Activated naive CD4-positive, alpha-beta T cell treated with anti-CD3 and anti-CD28 coated beads, Interleukin-2, amount 10 ng/mL, durations not matched to agents 7 days and 5 days (primary cell): ENCODE measurements around the gene ABI3.
"Not testable (repeated sequence)": the region's sequence is repeated elsewhere in the genome, so short reads cannot be mapped to it uniquely, and the experiment has no call there.

ENCODE experiments used
- CTCF ChIA-PET: fragments of 350-600 bp; sonication (Branson Sonifier 250); formaldehyde crosslinking; loops from one replicate; lab custom pipeline; 2021; ENCODE audit warnings: antibody characterized with exemption; lab: Charles Lee
- DNase-seq: peaks from one replicate; pipeline ENCODE4 v3.0.0-alpha.2; 2020
- H3K27ac Mint-ChIP-seq: one replicate; pipeline ENCODE4 v1.8.0; 2021; ENCODE audit warnings: mild to moderate bottlenecking, moderate library complexity, mixed read lengths
- H3K27me3 Mint-ChIP-seq: one replicate; pipeline ENCODE4 v1.8.0; 2021; ENCODE audit warnings: mild to moderate bottlenecking, mixed read lengths
- H3K36me3 Mint-ChIP-seq: one replicate; pipeline ENCODE4 v1.8.0; 2021; ENCODE audit warnings: mixed read lengths
- H3K4me1 Mint-ChIP-seq: one replicate; pipeline ENCODE4 v1.8.0; 2021; ENCODE audit warnings: mixed read lengths
- H3K4me3 Mint-ChIP-seq: one replicate; pipeline ENCODE4 v1.8.0; 2021; ENCODE audit warnings: mild to moderate bottlenecking, moderate library complexity, mixed read lengths
- H3K9me3 Mint-ChIP-seq: one replicate; pipeline ENCODE4 v1.8.0; 2021; ENCODE audit warnings: mixed read lengths

ABI3 gene

GRCh38 chr17:49260011-49260816 is 49.7 kb downstream of the ABI3 start:
- peak; percentile 59 for DNase-seq
- H3K27ac Mint-ChIP-seq, result no peak overlapping the region
- H3K4me1 Mint-ChIP-seq, result peaks cover 16% of the 10 kb centered on the region
- H3K36me3 Mint-ChIP-seq, result no peaks in the 10 kb centered on the region
- H3K4me3 Mint-ChIP-seq, result peak overlapping the region; percentile 71
- H3K9me3 Mint-ChIP-seq, result no peaks in the 10 kb centered on the region
- peaks cover 58% of the 10 kb centered on the region for H3K27me3 Mint-ChIP-seq
- CTCF ChIA-PET, result interaction anchor here (1.1 to 1.5 kb wide), 2 partner anchors 79 to 147 kb away, joined by 3 read pairs; no protein-coding TSS in a partner anchor

DNA sequence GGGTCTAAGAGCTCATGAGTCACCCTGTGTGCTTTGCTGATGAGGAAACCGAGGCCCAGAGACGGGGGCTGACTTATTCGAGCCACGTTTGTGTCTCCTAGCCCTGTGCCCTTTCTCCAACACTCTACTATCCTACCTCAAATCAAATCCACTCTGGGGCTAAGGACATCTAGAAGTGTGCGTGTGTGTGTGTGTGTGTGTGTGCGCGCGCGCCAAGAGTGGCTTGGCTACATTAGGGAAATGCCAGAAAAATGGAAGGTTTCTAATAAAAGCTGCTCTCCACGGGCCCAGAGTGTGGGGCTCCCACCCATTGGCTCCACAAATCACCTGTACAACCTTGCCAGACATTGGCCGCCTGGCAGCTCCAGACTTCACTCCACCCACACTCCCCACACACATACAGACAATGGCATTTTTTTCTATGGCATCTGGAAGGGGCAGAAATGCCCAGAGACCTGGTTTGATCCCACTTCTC is 50.3 kb downstream of the ABI3 start:
- H3K9me3 Mint-ChIP-seq, result no peaks in the 10 kb centered on the region
- DNase-seq, result no peak
- H3K4me1 Mint-ChIP-seq, result peaks cover 16% of the 10 kb centered on the region
- no peaks in the 10 kb centered on the region for H3K36me3 Mint-ChIP-seq
- H3K27me3 Mint-ChIP-seq, result peaks cover 62% of the 10 kb centered on the region
- CTCF ChIA-PET, result interaction anchor here (1.1 to 1.5 kb wide), 2 partner anchors 80 to 146 kb away, joined by 3 read pairs; no protein-coding TSS in a partner anchor
- H3K4me3 Mint-ChIP-seq, result peak overlapping the region; percentile 71
- H3K27ac Mint-ChIP-seq, result no peak overlapping the region

GRCh38 chr17:49261540-49261939 is 51.0 kb downstream of the ABI3 start:
- not testable (repeated sequence) for H3K27ac Mint-ChIP-seq, DNase-seq, H3K9me3 Mint-ChIP-seq, H3K36me3 Mint-ChIP-seq
- Mint-ChIP-seq H3K4me1 (peaks cover 16% of the 10 kb centered on the region), H3K27me3 (peaks cover 69% of the 10 kb centered on the region), H3K4me3 (peak overlapping the region; percentile 71)
- CTCF ChIA-PET, result interaction anchor here (0.7 kb wide), 1 partner anchor 80 kb away, joined by 4 read pairs; no protein-coding TSS in a partner anchor

GRCh38 chr17:49266233-49266632 is 55.7 kb downstream of the ABI3 start:
- no peak overlapping the region for H3K27ac Mint-ChIP-seq
- CTCF ChIA-PET, result no interaction called here
- H3K4me1 Mint-ChIP-seq, result peaks cover 1% of the 10 kb centered on the region

DNA sequence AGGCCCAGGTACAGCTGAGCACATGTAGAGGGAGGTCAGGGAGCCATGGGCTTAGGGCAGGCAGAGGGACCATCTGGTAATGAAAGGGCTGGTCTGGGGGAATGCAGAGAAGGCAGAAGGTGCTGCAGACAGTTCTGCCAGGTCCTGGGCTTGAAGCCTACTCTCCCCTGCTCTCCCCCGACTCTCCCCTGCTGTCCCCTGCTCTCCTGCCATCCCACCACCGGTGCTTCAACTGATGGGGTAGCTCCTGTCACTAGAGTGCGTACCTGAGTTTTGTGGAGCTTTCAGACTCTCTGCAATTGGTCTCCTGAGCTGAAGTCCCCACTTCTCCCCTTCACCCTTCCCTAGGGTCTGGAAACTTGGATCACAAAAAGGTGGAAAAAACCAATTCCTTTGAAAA is 57.4 kb downstream of the ABI3 start:
- CTCF ChIA-PET, result no interaction called here
- H3K27ac Mint-ChIP-seq, result no peak overlapping the region
- no peaks in the 10 kb centered on the region for H3K4me1 Mint-ChIP-seq
- peaks cover 29% of the 10 kb centered on the region for H3K27me3 Mint-ChIP-seq
- H3K9me3 Mint-ChIP-seq, result no peaks in the 10 kb centered on the region
- H3K36me3 Mint-ChIP-seq, result no peaks in the 10 kb centered on the region
- H3K4me3 Mint-ChIP-seq, result no peak overlapping the region
- no peak for DNase-seq

More at GRCh38 chr17:49266233-49266632, 55.7 kb downstream of the ABI3 start:
- no peak overlapping the region for H3K4me3 Mint-ChIP-seq
- DNase-seq, result no peak
- H3K9me3 Mint-ChIP-seq, result no peaks in the 10 kb centered on the region
- H3K36me3 Mint-ChIP-seq, result no peaks in the 10 kb centered on the region
- peaks cover 46% of the 10 kb centered on the region for H3K27me3 Mint-ChIP-seq

DNA sequence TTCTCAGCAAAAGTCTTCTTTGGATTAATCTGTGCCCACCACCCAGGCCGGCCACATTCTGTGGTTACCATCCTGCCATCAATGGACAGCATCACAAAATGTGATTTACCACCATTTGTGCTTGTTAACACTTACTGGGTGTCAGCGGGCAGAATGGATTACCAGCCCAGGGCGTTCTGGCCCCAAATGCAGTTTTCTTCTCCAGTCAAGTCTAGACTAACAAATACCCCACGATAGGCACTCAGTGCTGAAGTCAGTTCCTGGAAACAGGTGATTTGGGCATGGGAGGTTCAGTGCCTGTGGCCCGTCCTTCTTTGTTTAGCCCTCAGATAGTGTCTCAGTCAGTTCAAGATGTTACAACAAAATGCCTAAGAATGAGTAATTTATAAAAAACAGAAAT is 58.8 kb downstream of the ABI3 start:
- H3K36me3 Mint-ChIP-seq, result no peaks in the 10 kb centered on the region
- H3K4me1 Mint-ChIP-seq, result no peaks in the 10 kb centered on the region
- H3K4me3 Mint-ChIP-seq, result no peak overlapping the region
- no peaks in the 10 kb centered on the region for H3K9me3 Mint-ChIP-seq
- no peak for DNase-seq
- H3K27ac Mint-ChIP-seq, result no peak overlapping the region
- peaks cover 21% of the 10 kb centered on the region for H3K27me3 Mint-ChIP-seq
- CTCF ChIA-PET, result no interaction called here
